ENCODE results near the gene KDM7A. TPM values are rescaled to one million over a fixed set of nuclear protein-coding genes. Genes with fewer than 3 reads are reported as not detected.

Gene KDM7A
- total and polyA plus RNA-seq, 2 of the 8 experiments (the other 6 are each of a cell fraction or from before 2014, with no cell fraction given): 2.2 to 12.5 TPM

DNA sequence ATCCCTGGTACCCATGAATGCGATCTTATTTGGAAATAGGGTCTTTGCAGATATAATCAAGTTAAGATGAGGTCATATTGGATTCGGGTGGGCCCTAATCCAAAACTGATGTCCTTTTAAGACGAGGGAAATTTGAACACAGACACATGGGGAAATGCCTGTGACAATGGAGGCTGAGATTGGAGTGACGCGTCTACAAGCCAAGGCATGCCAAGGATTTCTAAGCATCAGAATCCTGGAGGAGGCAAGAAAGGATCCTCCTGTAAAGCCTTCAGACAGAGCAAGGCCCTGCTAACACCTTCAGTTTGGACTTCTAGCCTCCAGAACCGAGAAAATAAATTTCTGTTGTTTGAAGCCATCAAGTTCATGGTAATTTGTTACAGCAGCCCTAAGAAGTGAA, 132.5 kb downstream of the KDM7A start (continued):
- TF ChIP-seq MAFK (IDR thresholded peaks at IDR 0.05; ENCODE audit: low read depth, low read length) (no peak), ASH2L (IDR thresholded peaks at IDR 0.05; ENCODE audit: low read length) (no peak)
- TF ChIP-seq, protein P1, sequence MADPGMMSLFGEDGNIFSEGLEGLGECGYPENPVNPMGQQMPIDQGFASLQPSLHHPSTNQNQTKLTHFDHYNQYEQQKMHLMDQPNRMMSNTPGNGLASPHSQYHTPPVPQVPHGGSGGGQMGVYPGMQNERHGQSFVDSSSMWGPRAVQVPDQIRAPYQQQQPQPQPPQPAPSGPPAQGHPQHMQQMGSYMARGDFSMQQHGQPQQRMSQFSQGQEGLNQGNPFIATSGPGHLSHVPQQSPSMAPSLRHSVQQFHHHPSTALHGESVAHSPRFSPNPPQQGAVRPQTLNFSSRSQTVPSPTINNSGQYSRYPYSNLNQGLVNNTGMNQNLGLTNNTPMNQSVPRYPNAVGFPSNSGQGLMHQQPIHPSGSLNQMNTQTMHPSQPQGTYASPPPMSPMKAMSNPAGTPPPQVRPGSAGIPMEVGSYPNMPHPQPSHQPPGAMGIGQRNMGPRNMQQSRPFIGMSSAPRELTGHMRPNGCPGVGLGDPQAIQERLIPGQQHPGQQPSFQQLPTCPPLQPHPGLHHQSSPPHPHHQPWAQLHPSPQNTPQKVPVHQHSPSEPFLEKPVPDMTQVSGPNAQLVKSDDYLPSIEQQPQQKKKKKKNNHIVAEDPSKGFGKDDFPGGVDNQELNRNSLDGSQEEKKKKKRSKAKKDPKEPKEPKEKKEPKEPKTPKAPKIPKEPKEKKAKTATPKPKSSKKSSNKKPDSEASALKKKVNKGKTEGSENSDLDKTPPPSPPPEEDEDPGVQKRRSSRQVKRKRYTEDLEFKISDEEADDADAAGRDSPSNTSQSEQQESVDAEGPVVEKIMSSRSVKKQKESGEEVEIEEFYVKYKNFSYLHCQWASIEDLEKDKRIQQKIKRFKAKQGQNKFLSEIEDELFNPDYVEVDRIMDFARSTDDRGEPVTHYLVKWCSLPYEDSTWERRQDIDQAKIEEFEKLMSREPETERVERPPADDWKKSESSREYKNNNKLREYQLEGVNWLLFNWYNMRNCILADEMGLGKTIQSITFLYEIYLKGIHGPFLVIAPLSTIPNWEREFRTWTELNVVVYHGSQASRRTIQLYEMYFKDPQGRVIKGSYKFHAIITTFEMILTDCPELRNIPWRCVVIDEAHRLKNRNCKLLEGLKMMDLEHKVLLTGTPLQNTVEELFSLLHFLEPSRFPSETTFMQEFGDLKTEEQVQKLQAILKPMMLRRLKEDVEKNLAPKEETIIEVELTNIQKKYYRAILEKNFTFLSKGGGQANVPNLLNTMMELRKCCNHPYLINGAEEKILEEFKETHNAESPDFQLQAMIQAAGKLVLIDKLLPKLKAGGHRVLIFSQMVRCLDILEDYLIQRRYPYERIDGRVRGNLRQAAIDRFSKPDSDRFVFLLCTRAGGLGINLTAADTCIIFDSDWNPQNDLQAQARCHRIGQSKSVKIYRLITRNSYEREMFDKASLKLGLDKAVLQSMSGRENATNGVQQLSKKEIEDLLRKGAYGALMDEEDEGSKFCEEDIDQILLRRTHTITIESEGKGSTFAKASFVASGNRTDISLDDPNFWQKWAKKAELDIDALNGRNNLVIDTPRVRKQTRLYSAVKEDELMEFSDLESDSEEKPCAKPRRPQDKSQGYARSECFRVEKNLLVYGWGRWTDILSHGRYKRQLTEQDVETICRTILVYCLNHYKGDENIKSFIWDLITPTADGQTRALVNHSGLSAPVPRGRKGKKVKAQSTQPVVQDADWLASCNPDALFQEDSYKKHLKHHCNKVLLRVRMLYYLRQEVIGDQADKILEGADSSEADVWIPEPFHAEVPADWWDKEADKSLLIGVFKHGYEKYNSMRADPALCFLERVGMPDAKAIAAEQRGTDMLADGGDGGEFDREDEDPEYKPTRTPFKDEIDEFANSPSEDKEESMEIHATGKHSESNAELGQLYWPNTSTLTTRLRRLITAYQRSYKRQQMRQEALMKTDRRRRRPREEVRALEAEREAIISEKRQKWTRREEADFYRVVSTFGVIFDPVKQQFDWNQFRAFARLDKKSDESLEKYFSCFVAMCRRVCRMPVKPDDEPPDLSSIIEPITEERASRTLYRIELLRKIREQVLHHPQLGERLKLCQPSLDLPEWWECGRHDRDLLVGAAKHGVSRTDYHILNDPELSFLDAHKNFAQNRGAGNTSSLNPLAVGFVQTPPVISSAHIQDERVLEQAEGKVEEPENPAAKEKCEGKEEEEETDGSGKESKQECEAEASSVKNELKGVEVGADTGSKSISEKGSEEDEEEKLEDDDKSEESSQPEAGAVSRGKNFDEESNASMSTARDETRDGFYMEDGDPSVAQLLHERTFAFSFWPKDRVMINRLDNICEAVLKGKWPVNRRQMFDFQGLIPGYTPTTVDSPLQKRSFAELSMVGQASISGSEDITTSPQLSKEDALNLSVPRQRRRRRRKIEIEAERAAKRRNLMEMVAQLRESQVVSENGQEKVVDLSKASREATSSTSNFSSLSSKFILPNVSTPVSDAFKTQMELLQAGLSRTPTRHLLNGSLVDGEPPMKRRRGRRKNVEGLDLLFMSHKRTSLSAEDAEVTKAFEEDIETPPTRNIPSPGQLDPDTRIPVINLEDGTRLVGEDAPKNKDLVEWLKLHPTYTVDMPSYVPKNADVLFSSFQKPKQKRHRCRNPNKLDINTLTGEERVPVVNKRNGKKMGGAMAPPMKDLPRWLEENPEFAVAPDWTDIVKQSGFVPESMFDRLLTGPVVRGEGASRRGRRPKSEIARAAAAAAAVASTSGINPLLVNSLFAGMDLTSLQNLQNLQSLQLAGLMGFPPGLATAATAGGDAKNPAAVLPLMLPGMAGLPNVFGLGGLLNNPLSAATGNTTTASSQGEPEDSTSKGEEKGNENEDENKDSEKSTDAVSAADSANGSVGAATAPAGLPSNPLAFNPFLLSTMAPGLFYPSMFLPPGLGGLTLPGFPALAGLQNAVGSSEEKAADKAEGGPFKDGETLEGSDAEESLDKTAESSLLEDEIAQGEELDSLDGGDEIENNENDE (IDR thresholded peaks at IDR 0.05; ENCODE audit: insufficient replicate concordance, low read length): no peak
